GM19372 (cell line): ENCODE results near the gene FBXL3.

Experiments used
- ATAC-seq: cut with Tn5 transposase; IDR thresholded peaks from one replicate; pipeline ENCODE4 v1.9.1; 2021; ENCODE audit warnings: mild to moderate bottlenecking, low read depth, moderate library complexity; ENCODE audit not compliant: unreplicated experiment

FBXL3 gene, protein sequence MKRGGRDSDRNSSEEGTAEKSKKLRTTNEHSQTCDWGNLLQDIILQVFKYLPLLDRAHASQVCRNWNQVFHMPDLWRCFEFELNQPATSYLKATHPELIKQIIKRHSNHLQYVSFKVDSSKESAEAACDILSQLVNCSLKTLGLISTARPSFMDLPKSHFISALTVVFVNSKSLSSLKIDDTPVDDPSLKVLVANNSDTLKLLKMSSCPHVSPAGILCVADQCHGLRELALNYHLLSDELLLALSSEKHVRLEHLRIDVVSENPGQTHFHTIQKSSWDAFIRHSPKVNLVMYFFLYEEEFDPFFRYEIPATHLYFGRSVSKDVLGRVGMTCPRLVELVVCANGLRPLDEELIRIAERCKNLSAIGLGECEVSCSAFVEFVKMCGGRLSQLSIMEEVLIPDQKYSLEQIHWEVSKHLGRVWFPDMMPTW

GRCh38 chr13:77026861-77027621 lies at the start of gene FBXL3:
FBXL3 (minus strand) TSS chr13:77027159; CDS start chr13:77021860, 5,299 bp downstream.
- ATAC-seq, result peak; percentile 51

DNA sequence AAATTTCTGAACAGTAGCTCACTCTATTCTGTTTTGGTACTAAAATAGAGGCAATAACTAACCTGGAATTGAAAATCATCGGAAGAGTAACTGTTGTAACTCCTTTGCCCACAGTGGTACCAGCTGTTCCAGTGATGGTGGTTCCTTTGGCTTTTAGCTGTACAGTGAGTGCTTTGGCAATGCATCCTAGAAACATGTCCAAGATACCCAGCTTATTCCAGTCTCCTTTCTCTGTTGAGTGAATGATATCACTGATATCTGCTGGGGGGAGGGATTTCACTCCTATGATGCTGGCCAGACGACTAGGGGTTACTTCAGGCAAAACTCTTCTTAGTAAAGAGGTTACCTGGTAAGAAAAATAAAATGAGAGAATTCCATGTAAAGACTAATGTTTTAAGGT lies 40.6 kb upstream of the FBXL3 start:
- ATAC-seq, result no peak

DNA sequence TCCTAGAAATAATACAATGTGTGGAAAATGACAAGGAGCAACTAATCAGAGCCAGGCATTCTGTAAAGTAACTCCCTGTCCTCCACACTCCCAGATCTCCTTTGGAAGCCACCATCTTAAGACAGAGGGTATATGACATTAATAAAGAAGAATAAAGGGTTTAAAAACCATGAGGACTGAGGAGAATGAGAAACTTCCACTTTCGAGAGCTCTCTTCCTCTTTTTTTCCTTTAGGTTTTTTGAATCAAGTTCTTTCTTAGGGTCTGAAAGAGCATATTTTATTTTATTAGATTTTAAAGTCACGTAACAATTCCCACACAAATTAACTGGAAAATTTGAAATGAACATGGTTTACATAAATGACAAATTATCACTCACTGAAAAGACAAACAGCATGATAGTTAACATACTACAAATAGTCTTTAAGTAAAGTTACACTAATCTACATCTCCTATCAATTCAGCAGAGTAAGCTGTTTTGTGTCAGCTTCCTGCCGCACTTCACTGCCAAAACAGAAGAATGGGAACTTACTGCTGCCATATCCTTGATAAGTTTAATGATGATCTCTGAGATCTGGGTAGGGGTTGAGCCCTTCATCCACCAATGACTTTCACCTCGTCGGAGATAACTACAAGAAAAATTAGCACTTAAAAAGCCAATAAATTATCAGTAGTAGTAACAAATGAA lies 38.6 kb upstream of the FBXL3 start:
- ATAC-seq, result no peak

DNA sequence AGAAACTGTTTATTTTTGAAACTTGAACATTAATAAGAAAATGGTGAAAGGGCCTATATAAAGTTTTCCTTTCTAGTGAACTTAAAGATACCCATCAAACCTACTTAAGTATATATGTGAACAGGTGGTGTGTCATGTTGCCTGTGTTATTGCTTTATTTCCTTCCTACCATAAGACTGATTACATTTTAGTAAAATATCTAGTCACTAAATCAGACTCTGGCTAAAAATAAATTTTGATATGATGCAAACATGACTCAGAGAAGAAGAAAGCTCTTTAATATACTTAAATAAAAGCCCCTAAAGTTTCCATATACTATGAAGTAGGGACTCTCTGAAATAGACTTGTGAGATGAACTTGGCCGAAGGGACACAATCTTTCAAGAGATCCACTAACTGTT lies 35.1 kb upstream of the FBXL3 start:
- ATAC-seq, result no peak

DNA sequence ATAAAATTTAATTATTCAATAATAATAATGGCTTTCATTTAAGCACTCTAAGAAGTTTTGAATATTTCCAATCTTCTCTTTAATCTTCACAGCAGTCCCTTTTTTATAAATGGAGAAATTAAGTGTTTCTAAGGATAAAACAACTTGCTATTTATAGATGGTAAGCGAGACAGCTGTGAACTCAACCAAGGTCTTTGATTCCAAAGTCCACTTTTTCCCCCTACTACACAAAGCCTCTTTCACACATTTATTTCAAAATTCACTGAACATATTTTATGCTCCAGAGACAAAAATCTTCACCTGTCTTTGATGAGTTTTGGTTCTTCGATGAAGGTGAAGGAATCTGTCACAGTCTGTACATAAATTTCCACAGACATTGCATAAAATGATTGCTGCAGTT lies 34.4 kb upstream of the FBXL3 start:
- no peak for ATAC-seq

DNA sequence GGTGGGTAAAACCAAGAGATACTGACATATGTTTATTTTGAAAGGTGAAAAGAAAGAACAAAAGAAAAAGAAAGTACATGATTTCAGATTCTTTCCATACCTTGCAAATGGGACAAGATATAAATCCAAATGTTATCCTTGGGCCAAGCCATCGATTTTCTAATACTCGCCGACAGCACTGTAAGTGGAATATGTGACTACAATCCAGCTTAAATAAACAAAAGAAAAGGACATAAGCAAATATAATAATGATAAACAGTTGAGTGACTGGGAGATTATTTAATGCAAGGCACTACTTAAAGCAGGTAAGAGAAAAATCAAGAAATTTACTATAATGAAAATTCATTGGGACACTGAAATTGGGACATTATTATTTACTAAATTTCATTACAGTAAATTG lies 29.9 kb upstream of the FBXL3 start:
- ATAC-seq, result no peak

GRCh38 chr13:77056382-77056781 lies 29.4 kb upstream of the FBXL3 start:
- no peak for ATAC-seq

GRCh38 chr13:77055158-77055557 lies 28.2 kb upstream of the FBXL3 start:
- ATAC-seq, result no peak

GRCh38 chr13:77053192-77053591 lies 26.2 kb upstream of the FBXL3 start:
- ATAC-seq, result no peak

- ATAC-seq, result no peak
These were observed 21.7 kb upstream of the FBXL3 start for GRCh38 chr13:77048681-77049080.

DNA sequence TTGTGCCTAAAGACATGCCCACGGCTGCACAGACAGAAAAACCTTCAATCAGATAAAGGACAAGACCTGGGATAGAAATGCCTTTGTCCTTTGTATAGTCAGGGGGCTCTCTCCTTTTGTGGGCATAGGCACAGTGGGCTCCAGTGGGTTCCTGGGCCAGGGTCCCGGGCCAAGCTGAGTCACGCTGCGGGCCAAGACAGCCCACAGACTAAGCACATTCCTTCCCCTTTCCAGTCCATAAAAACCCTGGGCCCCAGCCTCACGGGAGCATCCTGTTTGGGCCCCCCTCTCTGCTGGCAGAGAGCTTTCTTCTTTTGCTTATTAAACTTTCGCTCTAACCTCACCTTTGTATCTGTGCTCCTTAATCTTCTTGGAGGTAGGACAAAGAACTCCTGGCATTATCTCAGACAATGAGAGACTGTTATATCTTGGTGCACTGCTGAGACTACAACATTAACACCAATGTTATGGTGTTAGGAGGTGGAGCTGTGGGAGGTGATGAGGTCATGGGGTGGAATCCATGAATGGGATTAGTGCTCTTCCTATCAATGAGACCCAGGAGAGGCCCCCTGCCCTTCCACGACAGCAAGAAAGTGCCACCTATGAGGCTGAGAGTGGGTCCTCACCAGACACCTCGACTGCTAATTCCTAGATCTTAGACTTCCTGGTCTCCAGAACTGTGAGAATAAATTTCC lies 20.8 kb upstream of the FBXL3 start:
- no peak for ATAC-seq

GRCh38 chr13:77042566-77043177 lies 15.7 kb upstream of the FBXL3 start:
- ATAC-seq, result no peak

GRCh38 chr13:77040835-77041234 lies 13.9 kb upstream of the FBXL3 start:
- ATAC-seq, result no peak

GRCh38 chr13:77040076-77040475 lies 13.1 kb upstream of the FBXL3 start:
- ATAC-seq, result no peak

GRCh38 chr13:77038907-77039480 lies 12.0 kb upstream of the FBXL3 start:
- no peak for ATAC-seq

GRCh38 chr13:77036279-77036678 lies 9.3 kb upstream of the FBXL3 start:
- ATAC-seq, result no peak

DNA sequence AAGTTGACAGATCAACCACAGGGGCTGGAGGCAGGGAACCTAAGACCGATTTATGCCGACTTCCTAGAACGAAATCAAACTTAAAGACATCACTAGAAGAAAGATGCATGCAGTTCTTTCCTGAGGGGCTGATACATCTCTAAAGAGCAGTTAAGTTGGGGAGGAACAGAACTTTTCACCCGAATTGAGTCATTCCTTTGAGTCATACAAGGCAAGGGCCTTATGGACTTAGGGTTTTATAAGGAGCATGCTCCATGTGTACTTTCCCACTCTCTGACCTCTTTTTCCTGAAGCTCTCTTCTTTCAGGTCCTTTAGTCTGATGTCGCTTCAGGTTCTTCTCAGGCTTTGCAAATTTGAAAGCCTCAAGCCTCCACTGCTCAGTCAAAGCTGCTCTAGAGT lies 7.9 kb upstream of the FBXL3 start:
- no peak for ATAC-seq

DNA sequence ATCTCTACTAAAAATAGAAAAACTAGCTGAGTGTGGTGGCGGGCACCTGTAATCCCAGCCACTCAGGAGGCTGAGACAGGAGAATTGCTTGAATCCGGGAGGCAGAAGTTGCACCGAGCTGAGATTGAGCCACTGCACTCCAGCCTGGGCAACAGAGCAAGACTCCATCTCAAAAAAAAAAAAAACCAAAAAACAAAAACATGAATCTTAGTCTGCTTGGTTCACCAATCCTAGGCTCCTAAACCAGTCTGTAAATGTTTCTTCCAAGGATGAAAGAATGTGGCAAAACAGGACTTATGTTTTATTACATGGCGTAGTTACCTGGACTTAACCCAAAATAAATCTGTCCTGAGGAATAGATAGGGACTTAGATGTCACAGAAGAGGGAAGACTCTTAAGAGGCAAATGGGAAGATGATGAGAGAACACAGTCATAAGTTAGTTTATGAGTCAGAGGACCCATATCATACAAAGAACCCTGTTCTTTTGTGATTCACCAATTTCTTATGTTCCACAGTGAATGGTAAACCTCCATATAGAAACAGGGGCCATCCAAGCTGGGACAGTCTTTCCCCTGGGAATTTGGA lies 6.9 kb upstream of the FBXL3 start:
- no peak for ATAC-seq

DNA sequence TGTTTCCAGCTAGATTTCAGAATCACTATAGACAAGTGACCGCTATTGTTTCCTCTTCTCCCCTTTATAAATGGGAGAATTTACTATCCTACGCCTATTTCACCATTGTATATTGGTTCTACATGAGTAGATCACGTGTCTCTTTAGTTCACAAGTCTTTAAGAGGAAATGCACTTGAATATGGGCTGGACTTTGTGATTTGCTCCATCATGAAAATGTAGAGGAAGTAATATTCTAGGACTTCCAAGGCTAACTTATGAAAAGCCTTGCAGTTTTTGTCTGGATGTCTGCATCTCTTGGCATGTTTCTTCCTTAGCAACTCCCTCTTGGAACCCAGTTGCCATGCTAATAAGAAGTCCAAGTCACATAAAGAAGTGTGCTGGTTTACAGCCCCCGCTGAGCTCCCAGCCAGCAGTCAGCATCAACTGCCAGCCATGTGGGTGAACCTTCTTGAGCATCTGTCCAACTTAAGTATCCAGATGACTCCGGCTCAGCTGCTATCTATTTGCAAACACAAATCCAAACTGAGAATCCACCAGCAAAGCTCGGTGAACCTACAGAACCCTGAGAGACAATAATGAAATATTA lies 4.8 kb upstream of the FBXL3 start:
- no peak for ATAC-seq
